ENCODE data around the gene FGL2.
A peak's percentile ranks its signal among the peaks of the same experiment; 100 is the strongest.
"Not testable (repeated sequence)": the region's sequence is repeated elsewhere in the genome, so short reads cannot be mapped to it uniquely, and the experiment has no call there.

FGL2 gene

DNA sequence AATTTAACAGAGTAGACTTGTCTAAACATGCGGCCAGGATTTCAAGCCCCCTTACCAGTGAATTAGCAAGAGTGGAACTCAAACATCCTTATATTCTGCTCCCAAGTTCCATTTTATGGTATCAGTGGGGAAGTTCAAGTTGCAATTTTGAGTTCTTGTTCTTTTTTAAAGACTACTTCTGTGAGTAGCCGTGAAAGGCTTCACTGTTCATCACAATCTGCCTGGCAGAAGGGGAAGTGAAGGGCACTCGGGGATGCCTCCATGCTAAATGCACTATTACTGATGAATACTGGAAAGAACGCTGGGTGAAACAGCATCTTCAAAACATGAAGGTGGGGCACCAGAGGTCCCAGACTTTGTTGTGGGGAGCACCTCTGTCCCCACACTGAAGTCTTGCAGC, 22.4 kb upstream of the FGL2 start:
- peaks cover 20 to 35% (median 26%) of the 10 kb centered on the region in 11 experiments for H3K9me3 ChIP-seq (replicated peaks in 1 of 11)
- no peaks in the 10 kb centered on the region for H3K27me3 ChIP-seq
- H4K20me1 ChIP-seq = no peaks in the 10 kb centered on the region
- 0 out of 22 replicates have a peak overlapping the region, but pooled peaks of 1 of the 11 experiments have one; percentile 27 for H3K27ac ChIP-seq
- H3K9ac ChIP-seq = no peak overlapping the region
- peaks cover 0 to 39% (median 6%) of the 10 kb centered on the region in 10 experiments; a peak in 10 of 20 replicates for H3K4me1 ChIP-seq
- no peak for TF ChIP-seq Cebpa-rat (IDR thresholded peaks at IDR 0.05)
- H3K4me3 ChIP-seq = no peak overlapping the region
- peak overlapping the region in 3 of 11 experiments; percentile 52 to 63 (median 57); a peak in 6 of 22 replicates for H3K4me2 ChIP-seq
- peaks cover 0 to 12% (median 4%) of the 10 kb centered on the region in 11 experiments; a peak in 6 of 22 replicates for H3K36me3 ChIP-seq

DNA sequence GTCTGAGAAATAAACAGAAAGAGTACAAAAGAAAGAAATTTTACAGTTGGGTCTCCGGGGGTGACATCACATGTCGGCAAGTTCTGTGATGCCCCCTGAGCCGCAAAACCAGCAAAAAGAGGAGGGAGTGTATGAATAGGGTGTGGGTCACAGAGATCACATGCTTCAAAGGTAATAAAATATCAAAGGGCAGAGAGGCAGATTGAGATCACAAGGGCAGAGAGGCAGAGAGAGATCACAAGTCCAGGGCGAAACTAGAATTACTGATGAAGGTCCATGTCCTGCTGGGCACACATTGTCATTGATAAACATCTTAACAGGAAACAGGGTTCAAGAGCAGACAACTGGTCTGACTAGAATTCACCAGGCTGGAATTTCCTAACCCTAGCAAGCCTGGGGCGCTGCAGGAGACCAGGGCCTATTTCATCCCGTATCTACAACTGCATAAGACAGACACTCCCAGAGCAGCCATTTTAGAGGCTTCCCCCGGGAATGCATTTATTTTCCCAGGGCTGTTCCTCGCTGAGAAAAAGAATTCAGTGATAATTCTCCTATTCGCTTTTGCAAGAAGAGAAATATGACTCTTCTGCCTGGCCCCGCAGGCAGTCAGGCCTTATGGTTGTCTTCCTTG, 20.2 kb upstream of the FGL2 start:
- H3K4me3 ChIP-seq, H3K27me3 ChIP-seq, H4K20me1 ChIP-seq, H3K27ac ChIP-seq, H3K4me2 ChIP-seq, H3K9ac ChIP-seq: not testable (repeated sequence)
- Histone ChIP-seq H3K9me3 (replicated peaks in 1 of 11) (peaks cover 20 to 35% (median 26%) of the 10 kb centered on the region in 11 experiments), H3K4me1 (peaks cover 0 to 50% (median 6%) of the 10 kb centered on the region in 10 experiments; a peak in 10 of 20 replicates), H3K36me3 (peaks cover 0 to 12% (median 4%) of the 10 kb centered on the region in 11 experiments; a peak in 6 of 22 replicates)

DNA sequence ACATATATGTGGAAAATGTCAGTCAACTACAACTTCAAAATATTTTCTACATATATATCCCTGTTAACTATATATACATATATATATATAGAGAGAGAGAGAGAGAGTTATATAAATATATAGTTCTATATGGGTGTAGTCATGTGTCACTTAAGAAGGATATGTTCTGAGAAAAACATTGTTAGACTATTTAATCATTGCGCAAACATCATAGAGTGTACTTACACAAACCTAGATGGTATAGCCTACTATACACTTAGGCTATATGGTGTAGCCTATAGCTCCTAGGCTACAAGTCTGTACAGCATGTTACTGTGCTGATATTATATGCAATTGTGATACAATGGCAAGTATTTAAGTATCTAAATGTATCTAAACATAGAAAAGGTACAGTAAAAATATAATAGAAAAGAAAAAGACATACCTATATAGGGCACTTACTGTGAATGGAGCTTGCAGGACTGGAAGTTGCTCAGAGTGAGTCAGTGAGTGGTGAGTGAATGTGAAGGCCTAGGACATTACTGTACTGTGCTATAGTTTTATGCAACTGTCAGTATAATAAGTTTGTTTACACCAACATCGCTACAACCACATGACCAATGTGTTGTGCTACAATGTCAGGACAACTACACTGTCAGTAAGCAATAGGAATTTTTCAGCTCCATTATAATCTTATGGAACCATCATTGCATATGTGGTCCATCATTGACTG, 18.0 kb upstream of the FGL2 start:
- Histone ChIP-seq H3K9me3 (replicated peaks in 1 of 11) (peaks cover 24 to 53% (median 33%) of the 10 kb centered on the region in 11 experiments), H3K4me3 (no peak overlapping the region), H3K9ac (no peak overlapping the region), H3K27me3 (no peaks in the 10 kb centered on the region), H3K4me2 (no peak overlapping the region), H3K4me1 (peaks cover 0 to 31% (median 2%) of the 10 kb centered on the region in 10 experiments; a peak in 8 of 20 replicates), H3K27ac (no peak overlapping the region), H3K36me3 (peaks cover 0 to 12% (median 4%) of the 10 kb centered on the region in 11 experiments; a peak in 6 of 22 replicates), H4K20me1 (no peaks in the 10 kb centered on the region)
- TF ChIP-seq Cebpa-rat (IDR thresholded peaks at IDR 0.05) = no peak

DNA sequence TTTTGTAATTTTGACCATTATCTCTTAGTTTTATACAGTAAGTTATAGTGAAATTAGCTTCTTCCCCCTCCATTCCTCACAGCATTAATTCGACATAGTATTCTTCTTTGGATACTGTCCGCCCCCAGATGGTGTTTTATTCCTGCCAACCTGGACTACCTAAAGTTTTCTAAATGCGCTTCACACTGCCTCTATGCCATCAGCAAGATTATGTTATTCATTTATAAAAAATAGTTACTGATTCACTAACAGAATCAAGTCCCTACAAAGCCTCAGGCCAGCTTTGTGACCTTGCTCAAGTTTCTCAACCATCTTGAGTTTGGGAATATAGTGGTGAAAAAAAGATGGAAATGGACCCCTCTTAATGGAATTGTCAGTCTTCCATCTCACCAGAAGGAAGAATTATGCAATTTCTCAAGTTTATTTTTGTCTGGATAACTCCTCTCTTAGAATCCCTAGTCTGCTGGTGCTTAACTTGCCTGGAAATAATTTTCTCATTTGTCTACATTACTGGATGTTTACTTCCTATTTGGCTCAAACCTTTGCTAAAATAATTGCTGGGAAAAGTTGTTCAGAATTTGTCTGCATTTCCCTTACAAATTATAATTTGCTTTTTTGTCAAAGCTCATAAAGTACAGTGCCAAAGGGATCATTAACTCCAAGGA, 16.7 kb upstream of the FGL2 start:
- no peaks in the 10 kb centered on the region for H3K27me3 ChIP-seq
- H3K36me3 ChIP-seq = peaks cover 0 to 12% (median 4%) of the 10 kb centered on the region in 11 experiments; a peak in 6 of 22 replicates
- H4K20me1 ChIP-seq = no peaks in the 10 kb centered on the region
- no peak for TF ChIP-seq Cebpa-rat (IDR thresholded peaks at IDR 0.05)
- H3K4me1 ChIP-seq = peaks cover 0 to 18% (median 0%) of the 10 kb centered on the region in 10 experiments; a peak in 4 of 20 replicates
- no peak overlapping the region for H3K9ac ChIP-seq
- peak overlapping the region in 2 of 11 experiments; percentile 35 to 53; a peak in 2 of 22 replicates for H3K4me2 ChIP-seq
- peaks cover 24 to 54% (median 33%) of the 10 kb centered on the region in 11 experiments for H3K9me3 ChIP-seq (replicated peaks in 1 of 11)
- H3K4me3 ChIP-seq = no peak overlapping the region
- 0 out of 22 replicates have a peak overlapping the region, but pooled peaks of 1 of the 11 experiments have one; percentile 38 for H3K27ac ChIP-seq

DNA sequence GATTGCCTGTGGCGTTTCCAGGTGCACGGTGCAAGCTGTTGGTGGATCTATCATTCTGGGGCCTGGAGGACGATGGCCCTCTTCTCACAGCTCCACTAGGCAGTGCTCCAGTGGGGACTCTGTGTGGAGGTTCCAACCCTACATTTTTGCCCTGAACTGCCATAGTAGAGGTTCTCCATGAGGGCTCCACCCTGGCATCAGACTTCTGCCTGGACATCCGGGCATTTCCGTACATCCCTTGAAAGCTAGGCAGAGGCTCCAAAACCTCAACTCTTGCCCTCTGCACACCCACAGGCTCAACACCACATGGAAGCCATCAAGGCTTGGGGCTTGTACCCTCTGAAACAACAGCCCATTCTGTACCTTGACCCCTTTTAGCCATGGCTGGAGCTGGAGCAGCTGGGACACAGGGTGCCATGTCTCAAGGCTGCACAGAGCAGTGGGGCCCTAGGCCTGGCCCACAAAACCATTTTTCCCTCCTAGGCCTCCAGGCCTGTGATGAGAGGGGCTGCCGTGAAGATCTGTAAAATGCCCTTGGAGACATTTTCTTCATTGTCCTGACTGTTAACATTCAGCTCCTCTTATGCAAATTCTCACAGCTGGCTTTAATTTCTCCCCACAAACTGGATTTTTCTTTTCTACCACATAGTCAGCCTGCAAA, 10.0 kb upstream of the FGL2 start:
- Histone ChIP-seq H3K27me3 (no peaks in the 10 kb centered on the region), H3K9me3 (replicated peaks in 1 of 11) (peaks cover 34 to 59% (median 41%) of the 10 kb centered on the region in 11 experiments), H3K4me2 (no peak overlapping the region), H3K27ac (no peak overlapping the region), H4K20me1 (no peaks in the 10 kb centered on the region), H3K4me1 (peaks cover 0 to 16% (median 0%) of the 10 kb centered on the region in 10 experiments; a peak in 5 of 20 replicates), H3K4me3 (peak overlapping the region in 4 of 10 experiments; percentile 19 to 38 (median 26); a peak in 6 of 20 replicates), H3K36me3 (peaks cover 0 to 22% (median 13%) of the 10 kb centered on the region in 11 experiments; a peak in 18 of 22 replicates), H3K9ac (no peak overlapping the region)
- no peak for TF ChIP-seq Cebpa-rat (IDR thresholded peaks at IDR 0.05)

DNA sequence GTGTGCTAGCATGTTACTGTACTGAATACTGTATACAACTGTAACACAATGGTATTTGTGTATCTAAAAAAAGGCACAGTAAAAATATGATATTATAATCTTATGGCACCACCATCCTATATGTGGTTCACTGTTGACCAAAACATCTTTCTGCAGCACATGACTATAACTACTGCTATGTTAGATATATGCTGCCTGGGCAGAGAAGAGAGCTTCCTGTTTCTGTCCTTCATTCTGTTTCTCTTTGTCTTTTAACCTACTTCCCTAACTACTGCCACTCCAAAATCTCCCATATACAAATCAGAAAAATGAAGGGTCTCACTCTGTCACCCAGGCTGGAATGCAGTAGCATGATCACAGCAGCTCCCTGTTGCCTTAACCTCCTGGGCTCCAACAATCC, 8.8 kb upstream of the FGL2 start:
- Histone ChIP-seq H3K9ac (no peak overlapping the region), H3K4me1 (peaks cover 0 to 16% (median 0%) of the 10 kb centered on the region in 10 experiments; a peak in 5 of 20 replicates), H4K20me1 (no peaks in the 10 kb centered on the region), H3K36me3 (peaks cover 0 to 22% (median 13%) of the 10 kb centered on the region in 11 experiments; a peak in 18 of 22 replicates), H3K4me3 (peak overlapping the region in 1 of 10 experiments; percentile 27; a peak in 1 of 20 replicates), H3K9me3 (replicated peaks in 1 of 11) (peaks cover 31 to 49% (median 37%) of the 10 kb centered on the region in 11 experiments), H3K27me3 (no peaks in the 10 kb centered on the region), H3K4me2 (peak overlapping the region in 3 of 11 experiments; percentile 13 to 66 (median 57); a peak in 5 of 22 replicates), H3K27ac (peak overlapping the region in 4 of 11 experiments; percentile 39 to 68 (median 50); a peak in 7 of 22 replicates)
- TF ChIP-seq Cebpa-rat (IDR thresholded peaks at IDR 0.05) = no peak

DNA sequence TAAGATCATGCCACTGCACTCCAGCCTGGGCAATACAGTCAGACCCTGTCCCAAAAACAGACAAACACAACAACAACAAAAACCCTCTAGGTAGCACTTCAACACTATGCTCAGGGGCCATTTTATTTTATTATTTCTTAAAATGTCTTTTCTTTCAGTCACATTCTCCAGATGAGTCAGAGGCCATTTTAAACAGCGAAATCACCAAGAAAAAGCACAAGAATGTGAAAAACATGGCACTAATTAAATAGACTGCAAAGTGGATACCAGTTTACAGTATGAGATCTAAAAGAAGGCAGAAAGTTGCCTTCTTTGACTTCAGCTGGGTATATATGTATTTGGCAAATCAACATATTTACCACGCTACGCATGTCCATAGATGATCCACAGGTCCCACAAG, 6.1 kb upstream of the FGL2 start:
- no peaks in the 10 kb centered on the region for H3K27me3 ChIP-seq
- H3K27ac ChIP-seq = no peak overlapping the region
- H3K4me3 ChIP-seq = no peak overlapping the region
- H3K9ac ChIP-seq = no peak overlapping the region
- H3K4me1 ChIP-seq = peaks cover 0 to 23% (median 0%) of the 10 kb centered on the region in 10 experiments; a peak in 5 of 20 replicates
- no peaks in the 10 kb centered on the region for H4K20me1 ChIP-seq
- H3K36me3 ChIP-seq = peaks cover 0 to 22% (median 13%) of the 10 kb centered on the region in 11 experiments; a peak in 18 of 22 replicates
- H3K9me3 ChIP-seq (replicated peaks in 1 of 11) = peaks cover 21 to 34% (median 31%) of the 10 kb centered on the region in 11 experiments
- H3K4me2 ChIP-seq = no peak overlapping the region
- TF ChIP-seq Cebpa-rat (IDR thresholded peaks at IDR 0.05) = no peak

DNA sequence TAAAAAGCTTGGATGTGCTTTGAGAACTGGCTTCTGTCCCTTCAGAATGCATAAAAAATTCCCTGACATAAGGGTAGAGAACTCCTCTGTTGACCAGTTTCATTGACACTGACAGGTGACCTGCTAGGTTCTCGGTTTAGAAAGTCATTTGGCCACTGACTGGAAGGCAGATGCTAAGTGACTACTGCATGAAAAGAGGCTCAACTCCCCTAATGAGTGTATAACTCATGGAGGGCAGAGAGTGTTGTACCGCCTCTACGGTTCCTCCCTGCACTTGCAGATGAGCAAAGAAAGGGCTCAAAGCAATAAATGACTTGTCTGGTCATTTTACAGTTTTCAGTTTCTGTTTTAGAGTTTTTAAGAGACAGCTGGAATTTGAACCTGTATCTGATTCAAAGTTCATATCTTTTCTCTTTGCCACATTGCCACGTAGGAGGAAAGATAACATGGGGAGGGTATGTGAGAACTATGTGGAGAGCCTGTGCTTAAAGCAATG, 2.9 kb upstream of the FGL2 start:
- no peak overlapping the region for H3K9ac ChIP-seq
- peaks cover 0 to 3% (median 0%) of the 10 kb centered on the region in 11 experiments; a peak in 3 of 22 replicates for H3K9me3 ChIP-seq (replicated peaks in 1 of 11)
- no peak overlapping the region for H3K4me3 ChIP-seq
- H3K4me1 ChIP-seq = peaks cover 5 to 40% (median 14%) of the 10 kb centered on the region in 10 experiments
- no peak for TF ChIP-seq Cebpa-rat (IDR thresholded peaks at IDR 0.05)
- no peak overlapping the region for H3K27ac ChIP-seq
- no peaks in the 10 kb centered on the region for H4K20me1 ChIP-seq
- no peaks in the 10 kb centered on the region for H3K36me3 ChIP-seq
- H3K4me2 ChIP-seq = no peak overlapping the region
- H3K27me3 ChIP-seq = peaks cover 0 to 8% (median 0%) of the 10 kb centered on the region in 11 experiments; a peak in 4 of 22 replicates

Data from BLaER1 treated with 17β-estradiol and CSF1 and Interleukin-3, amounts not matched to agents 10 nM and 100 nM (cell line).